Endothelial cell (in vitro differentiated cells): ENCODE measurements around the gene BEX3. TPM values are rescaled to one million over a fixed set of nuclear protein-coding genes. Genes with fewer than 3 reads are reported as not detected.

Experiments used
- DNase-seq: peaks from one replicate; pipeline ENCODE4 v3.0.0; 2021; ENCODE audit warnings: low spot score
- H3K27ac Mint-ChIP-seq: one replicate; pipeline ENCODE4 v1.8.0; 2021; ENCODE audit warnings: mixed read lengths, inconsistent platforms; ENCODE audit not compliant: unreplicated experiment
- H3K27me3 Mint-ChIP-seq: one replicate; pipeline ENCODE4 v1.8.0; 2021; ENCODE audit warnings: mild to moderate bottlenecking, moderate library complexity, mixed read lengths, inconsistent platforms; ENCODE audit not compliant: unreplicated experiment
- H3K36me3 Mint-ChIP-seq: one replicate; pipeline ENCODE4 v1.8.0; 2021; ENCODE audit warnings: mild to moderate bottlenecking, low read depth, mixed read lengths, inconsistent platforms; ENCODE audit not compliant: unreplicated experiment
- H3K4me1 Mint-ChIP-seq: one replicate; pipeline ENCODE4 v1.8.0; 2021; ENCODE audit warnings: mild to moderate bottlenecking, mixed read lengths, inconsistent platforms; ENCODE audit not compliant: unreplicated experiment
- H3K4me3 Mint-ChIP-seq: one replicate; pipeline ENCODE4 v1.8.0; 2021; ENCODE audit warnings: mild to moderate bottlenecking, mixed read lengths, inconsistent platforms; ENCODE audit not compliant: unreplicated experiment
- H3K9me3 Mint-ChIP-seq: one replicate; pipeline ENCODE4 v1.8.0; 2021; ENCODE audit warnings: mixed read lengths, inconsistent platforms; ENCODE audit not compliant: unreplicated experiment
- CTCF ChIP-seq: fragments of 200-600 bp; sonication (generic); IDR thresholded peaks from one replicate; pipeline ENCODE4 v1.5.0; 2021; ENCODE audit warnings: antibody characterized with exemption; ENCODE audit not compliant: unreplicated experiment
- total RNA-seq: library from RNA; stranded (reverse); fragmentation: NEBNext Ultra II Directional; extraction: Animal tissue kit (Norgen Biotek cat#: 25700); gene quantifications from one replicate; pipeline ENCODE4 v1.2.1, GENCODE V29; 2021; ENCODE audit not compliant: unreplicated experiment

BEX3 gene
- total RNA-seq, 1 donor from 2014 or later = 313 TPM

- no peaks in the 10 kb centered on the region for H3K4me1 Mint-ChIP-seq
- no peak for DNase-seq
- peak overlapping the region; percentile 60 for H3K4me3 Mint-ChIP-seq
- no peak for TF ChIP-seq CTCF
- peak overlapping the region; percentile 41 for H3K27ac Mint-ChIP-seq
- no peaks in the 10 kb centered on the region for H3K27me3 Mint-ChIP-seq
- H3K36me3 Mint-ChIP-seq = no peaks in the 10 kb centered on the region
- H3K9me3 Mint-ChIP-seq = no peaks in the 10 kb centered on the region
Observed at GRCh38 chrX:103415068-103415467, 38.7 kb downstream of the BEX3 start.

- Mint-ChIP-seq H3K27me3 (no peaks in the 10 kb centered on the region), H3K4me1 (no peaks in the 10 kb centered on the region), H3K36me3 (no peaks in the 10 kb centered on the region), H3K9me3 (no peaks in the 10 kb centered on the region), H3K27ac (no peak overlapping the region), H3K4me3 (no peak overlapping the region)
- no peak for TF ChIP-seq CTCF
- no peak for DNase-seq
Observed at GRCh38 chrX:103415528-103415927, 39.2 kb downstream of the BEX3 start.

GRCh38 chrX:103417370-103417769, 41.0 kb downstream of the BEX3 start:
- no peak overlapping the region for H3K4me3 Mint-ChIP-seq
- H3K27ac Mint-ChIP-seq = no peak overlapping the region
- H3K36me3 Mint-ChIP-seq = no peaks in the 10 kb centered on the region
- no peaks in the 10 kb centered on the region for H3K9me3 Mint-ChIP-seq
- DNase-seq = no peak
- H3K27me3 Mint-ChIP-seq = no peaks in the 10 kb centered on the region
- no peak for TF ChIP-seq CTCF
- H3K4me1 Mint-ChIP-seq = no peaks in the 10 kb centered on the region

GRCh38 chrX:103417933-103418332, 41.6 kb downstream of the BEX3 start:
- no peak for TF ChIP-seq CTCF
- Mint-ChIP-seq H3K4me3 (no peak overlapping the region), H3K9me3 (no peaks in the 10 kb centered on the region), H3K36me3 (no peaks in the 10 kb centered on the region), H3K27ac (no peak overlapping the region), H3K4me1 (no peaks in the 10 kb centered on the region), H3K27me3 (no peaks in the 10 kb centered on the region)
- DNase-seq = no peak

- H3K27me3 Mint-ChIP-seq = no peaks in the 10 kb centered on the region
Observed at GRCh38 chrX:103418811-103419340, 42.5 kb downstream of the BEX3 start.

More at GRCh38 chrX:103418811-103419340, 42.5 kb downstream of the BEX3 start:
- no peak for DNase-seq
- H3K27ac Mint-ChIP-seq = no peak overlapping the region
- no peaks in the 10 kb centered on the region for H3K36me3 Mint-ChIP-seq
- no peak for TF ChIP-seq CTCF
- H3K9me3 Mint-ChIP-seq = no peaks in the 10 kb centered on the region
- H3K4me1 Mint-ChIP-seq = no peaks in the 10 kb centered on the region
- H3K4me3 Mint-ChIP-seq = no peak overlapping the region
